Fibroblast of lung (primary cell): ENCODE results near the gene ALMS1. TPM values are rescaled to one million over a fixed set of nuclear protein-coding genes. Genes with fewer than 3 reads are reported as not detected.

Source experiments
- DNase-seq, 2 donors: peaks; one replicate each; pipeline versions ENCODE4 v3.0.0 to v3.0.0-alpha.2; 2010; ENCODE audit warnings: low read depth in 2 of 2
- H2AFZ ChIP-seq: 2 replicates; pipeline ENCODE4 v1.5.1; 2012; ENCODE audit warnings: low read length, control low read depth, inconsistent platforms
- H3K27ac ChIP-seq: 2 replicates; pipeline ENCODE4 v1.5.1; 2011; ENCODE audit warnings: low read length, control low read depth; ENCODE audit not compliant: insufficient read depth
- H3K27me3 ChIP-seq: 2 replicates; pipeline ENCODE4 v1.5.1; 2011; ENCODE audit warnings: mild to moderate bottlenecking, low read length; ENCODE audit not compliant: control insufficient read depth, insufficient read depth
- H3K36me3 ChIP-seq: 2 replicates; pipeline ENCODE4 v1.5.1; 2011; ENCODE audit warnings: low read length; ENCODE audit not compliant: control insufficient read depth, insufficient read depth
- H3K4me1 ChIP-seq: 2 replicates; pipeline ENCODE4 v1.5.1; 2011; ENCODE audit warnings: low read length; ENCODE audit not compliant: control insufficient read depth, insufficient read depth; ENCODE audit errors: extremely low read depth
- H3K4me2 ChIP-seq: 2 replicates; pipeline ENCODE4 v1.5.1; 2011; ENCODE audit warnings: low read length, control low read depth; ENCODE audit not compliant: insufficient read depth; ENCODE audit errors: extremely low read depth
- H3K4me3 ChIP-seq, 4 experiments: fragments of 200-600 bp in 1 of 4; sonication (generic) in 1 of 4; replicated peaks in 1 of 4; 2 replicates each; pipeline ENCODE4 v1.5.1; 2011 to 2016; ENCODE audit warnings: low read length in 4 of 4, low read depth in 3 of 4, mild to moderate bottlenecking in 3 of 4, control low read depth in 2 of 4, inconsistent platforms in 1 of 4, mixed read lengths in 1 of 4; ENCODE audit not compliant: insufficient read depth in 1 of 4; ENCODE audit errors: control extremely low read depth in 1 of 4
- H3K79me2 ChIP-seq: 2 replicates; pipeline ENCODE4 v1.5.1; 2012; ENCODE audit warnings: mild to moderate bottlenecking, low read length, inconsistent platforms; ENCODE audit not compliant: control insufficient read depth, insufficient read depth
- H3K9ac ChIP-seq: 2 replicates; pipeline ENCODE4 v1.5.1; 2011; ENCODE audit warnings: mild to moderate bottlenecking, low read length, control low read depth; ENCODE audit not compliant: insufficient read depth
- H3K9me3 ChIP-seq: 2 replicates; pipeline ENCODE4 v1.5.1; 2012; ENCODE audit warnings: low read depth, low read length; ENCODE audit not compliant: control insufficient read depth, insufficient read depth
- H4K20me1 ChIP-seq: 2 replicates; pipeline ENCODE4 v1.5.1; 2011; ENCODE audit warnings: low read length; ENCODE audit not compliant: control insufficient read depth, insufficient read depth; ENCODE audit errors: extremely low read depth
- CTCF ChIP-seq, 2 donors: IDR thresholded peaks in 1 of 2; conservative IDR thresholded peaks in 1 of 2; 1 replicate in 1 of 2; 2 replicates in 1 of 2; pipeline ENCODE4 v1.5.1; 2011 to 2012; ENCODE audit warnings: low read length in 2 of 2, control low read depth in 1 of 2, inconsistent platforms in 1 of 2, low read depth in 1 of 2, mild to moderate bottlenecking in 1 of 2
- EZH2 ChIP-seq: IDR thresholded peaks from 2 replicates; pipeline ENCODE4 v1.5.1; 2012; ENCODE audit warnings: low read length, control low read depth, mild to moderate bottlenecking; ENCODE audit errors: missing control alignments
- polyA plus RNA-seq, 2 donors: library from polyadenylated mRNA; depleted of rRNA in 1 of 2; stranded (reverse) in 1 of 2; unstranded in 1 of 2; fragments of >200 nt; gene quantifications; 2 replicates each; pipeline ENCODE4 v1.2.1, GENCODE V29; 2011 to 2012; ENCODE audit warnings: missing spikeins in 1 of 2
- total RNA-seq: library from RNA; depleted of rRNA; stranded (reverse); fragments of >200 nt; gene quantifications from 2 replicates; pipeline ENCODE4 v1.2.1, GENCODE V29; 2014

The ALMS1 gene
- total and polyA plus RNA-seq, 2 donors (not counting 1 experiment from before 2014, with no cell fraction given) = 7.5 to 13.4 TPM

GRCh38 chr2:73582364-73582763, 196.7 kb downstream of the ALMS1 start:
- Histone ChIP-seq H3K9me3 (no peaks in the 10 kb centered on the region), H4K20me1 (no peaks in the 10 kb centered on the region)

GRCh38 chr2:73588177-73588576, 202.5 kb downstream of the ALMS1 start:
- no peak overlapping the region for H3K4me2 ChIP-seq
- no peaks in the 10 kb centered on the region for H3K27me3 ChIP-seq
- no peak overlapping the region for H2AFZ ChIP-seq
- H4K20me1 ChIP-seq = no peaks in the 10 kb centered on the region
- H3K27ac ChIP-seq = no peak overlapping the region
- H3K4me3 ChIP-seq = no peak overlapping the region
- H3K9ac ChIP-seq = no peak overlapping the region
- H3K4me1 ChIP-seq = no peaks in the 10 kb centered on the region
- no peaks in the 10 kb centered on the region for H3K79me2 ChIP-seq
- H3K9me3 ChIP-seq = no peaks in the 10 kb centered on the region
- DNase-seq = no peak
- TF ChIP-seq EZH2 = no peak
- TF ChIP-seq CTCF (conservative IDR thresholded peaks at IDR 0.05 in 1 of 2, IDR thresholded peaks at IDR 0.05 in 1 of 2; ENCODE audit: low read depth in 1 of 2, low read length in 2 of 2) = no peak
- H3K36me3 ChIP-seq = no peaks in the 10 kb centered on the region

More at GRCh38 chr2:73582364-73582763, 196.7 kb downstream of the ALMS1 start:
- Histone ChIP-seq H3K27me3 (no peaks in the 10 kb centered on the region), H3K4me3 (no peak overlapping the region), H3K79me2 (no peaks in the 10 kb centered on the region), H3K4me2 (no peak overlapping the region), H3K27ac (no peak overlapping the region), H3K4me1 (no peaks in the 10 kb centered on the region), H3K36me3 (no peaks in the 10 kb centered on the region), H2AFZ (no peak overlapping the region), H3K9ac (no peak overlapping the region)
- DNase-seq = no peak
- TF ChIP-seq CTCF (conservative IDR thresholded peaks at IDR 0.05 in 1 of 2, IDR thresholded peaks at IDR 0.05 in 1 of 2; ENCODE audit: low read depth in 1 of 2, low read length in 2 of 2) (no peak), EZH2 (no peak)

- Histone ChIP-seq H3K4me1 (no peaks in the 10 kb centered on the region), H3K36me3 (no peaks in the 10 kb centered on the region), H3K27me3 (no peaks in the 10 kb centered on the region), H3K4me2 (no peak overlapping the region), H3K27ac (no peak overlapping the region), H3K4me3 (no peak overlapping the region), H3K9ac (no peak overlapping the region), H2AFZ (no peak overlapping the region), H3K9me3 (no peaks in the 10 kb centered on the region), H4K20me1 (no peaks in the 10 kb centered on the region), H3K79me2 (no peaks in the 10 kb centered on the region)
- TF ChIP-seq CTCF (conservative IDR thresholded peaks at IDR 0.05 in 1 of 2, IDR thresholded peaks at IDR 0.05 in 1 of 2; ENCODE audit: low read depth in 1 of 2, low read length in 2 of 2) = no peak
- no peak for TF ChIP-seq EZH2
- DNase-seq = peak in 1 of 2 donors; percentile 24
Measured at GRCh38 chr2:73593680-73594079, 208.0 kb downstream of the ALMS1 start.
